HL-60 (cell line): Measurements from ENCODE around the gene NINJ2.

Experiments used
- CTCF ChIP-seq: IDR thresholded peaks from one replicate; pipeline ENCODE4 v1.5.1; 2011; ENCODE audit warnings: low read length, control low read depth, inconsistent platforms; ENCODE audit not compliant: insufficient read depth
- GABPA ChIP-seq: IDR thresholded peaks from 2 replicates; pipeline ENCODE4 v1.6.1; 2012; ENCODE audit warnings: low read depth
- POLR2AphosphoS5 ChIP-seq: IDR thresholded peaks from 2 replicates; pipeline ENCODE4 v1.6.1; 2012; ENCODE audit warnings: low read depth
- REST ChIP-seq: IDR thresholded peaks from 2 replicates; pipeline ENCODE4 v1.6.1; 2012; ENCODE audit warnings: low read depth; ENCODE audit not compliant: insufficient replicate concordance

GRCh38 chr12:623865-624372, 39.3 kb downstream of the NINJ2 start:
- TF ChIP-seq CTCF: no peak
- TF ChIP-seq REST: no peak
- TF ChIP-seq POLR2AphosphoS5: no peak
- TF ChIP-seq GABPA: no peak
